ENCODE results near the gene ZNF853.

DNA sequence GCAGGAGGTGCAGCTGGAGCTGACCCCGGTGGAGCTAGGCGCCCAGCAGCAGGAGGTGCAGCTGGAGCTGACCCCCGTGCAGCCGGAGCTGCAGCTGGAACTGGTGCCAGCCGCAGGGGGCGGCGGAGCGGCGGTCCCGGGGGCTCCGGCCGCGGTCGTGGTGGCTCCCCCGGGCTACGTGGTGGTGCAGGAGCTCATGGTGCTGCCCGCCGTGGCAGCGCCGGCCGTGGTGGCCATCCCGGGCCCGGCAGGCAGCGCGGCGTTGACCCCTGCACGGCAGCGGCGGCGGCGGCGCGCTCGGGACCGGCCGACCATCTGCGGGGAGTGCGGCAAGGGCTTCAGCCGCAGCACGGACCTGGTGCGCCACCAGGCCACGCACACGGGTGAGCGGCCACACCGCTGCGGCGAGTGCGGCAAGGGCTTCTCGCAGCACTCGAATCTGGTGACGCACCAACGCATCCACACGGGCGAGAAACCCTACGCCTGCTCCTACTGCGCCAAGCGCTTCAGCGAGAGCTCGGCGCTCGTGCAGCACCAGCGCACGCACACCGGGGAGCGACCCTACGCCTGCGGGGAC, 6.8 kb downstream of the ZNF853 start:
- TF ChIP-seq, protein P1, sequence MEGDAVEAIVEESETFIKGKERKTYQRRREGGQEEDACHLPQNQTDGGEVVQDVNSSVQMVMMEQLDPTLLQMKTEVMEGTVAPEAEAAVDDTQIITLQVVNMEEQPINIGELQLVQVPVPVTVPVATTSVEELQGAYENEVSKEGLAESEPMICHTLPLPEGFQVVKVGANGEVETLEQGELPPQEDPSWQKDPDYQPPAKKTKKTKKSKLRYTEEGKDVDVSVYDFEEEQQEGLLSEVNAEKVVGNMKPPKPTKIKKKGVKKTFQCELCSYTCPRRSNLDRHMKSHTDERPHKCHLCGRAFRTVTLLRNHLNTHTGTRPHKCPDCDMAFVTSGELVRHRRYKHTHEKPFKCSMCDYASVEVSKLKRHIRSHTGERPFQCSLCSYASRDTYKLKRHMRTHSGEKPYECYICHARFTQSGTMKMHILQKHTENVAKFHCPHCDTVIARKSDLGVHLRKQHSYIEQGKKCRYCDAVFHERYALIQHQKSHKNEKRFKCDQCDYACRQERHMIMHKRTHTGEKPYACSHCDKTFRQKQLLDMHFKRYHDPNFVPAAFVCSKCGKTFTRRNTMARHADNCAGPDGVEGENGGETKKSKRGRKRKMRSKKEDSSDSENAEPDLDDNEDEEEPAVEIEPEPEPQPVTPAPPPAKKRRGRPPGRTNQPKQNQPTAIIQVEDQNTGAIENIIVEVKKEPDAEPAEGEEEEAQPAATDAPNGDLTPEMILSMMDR (IDR thresholded peaks at IDR 0.05) = no peak
- no peak for TF ChIP-seq EZH2 (IDR thresholded peaks at IDR 0.05; ENCODE audit: borderline replicate concordance, insufficient read depth, low read depth, low read length, poor library complexity, severe bottlenecking)

All from B cell (primary cell).